AG09309 (cell line): ENCODE data around the gene PSG2.
"Not testable (repeated sequence)": the region's sequence is repeated elsewhere in the genome, so short reads cannot be mapped to it uniquely, and the experiment has no call there.

Source experiments
- DNase-seq: peaks from one replicate; pipeline ENCODE4 v3.0.0-alpha.2; 2010; ENCODE audit warnings: low read depth
- H3K4me3 ChIP-seq: 2 replicates; pipeline ENCODE4 v1.5.1; 2011; ENCODE audit warnings: mild to moderate bottlenecking, low read depth, low read length, moderate library complexity; ENCODE audit not compliant: control insufficient read depth
- CTCF ChIP-seq: IDR thresholded peaks from 2 replicates; pipeline ENCODE4 v1.5.1; 2011; ENCODE audit warnings: mild to moderate bottlenecking, low read depth, low read length, inconsistent platforms; ENCODE audit not compliant: insufficient read depth, control insufficient read depth; ENCODE audit errors: missing control alignments

Gene PSG2

GRCh38 chr19:43105496-43105895 lies 23.0 kb upstream of the PSG2 start:
- H3K4me3 ChIP-seq, result no peak overlapping the region
- TF ChIP-seq CTCF, result no peak
- no peak for DNase-seq

GRCh38 chr19:43104215-43104850 lies 21.8 kb upstream of the PSG2 start:
- H3K4me3 ChIP-seq, result not testable (repeated sequence)
- DNase-seq, result peak; percentile 46
- TF ChIP-seq CTCF, result peak; percentile 66

- no peak overlapping the region for H3K4me3 ChIP-seq
- peak; percentile 25 for TF ChIP-seq CTCF
- DNase-seq, result no peak
Measured at GRCh38 chr19:43101950-43102349, 19.4 kb upstream of the PSG2 start.

GRCh38 chr19:43098416-43098815 lies 15.9 kb upstream of the PSG2 start:
- H3K4me3 ChIP-seq, DNase-seq: not testable (repeated sequence)

GRCh38 chr19:43087702-43088340 lies 5.3 kb upstream of the PSG2 start:
- DNase-seq, H3K4me3 ChIP-seq: not testable (repeated sequence)
- peak; percentile 56 for TF ChIP-seq CTCF

GRCh38 chr19:43085796-43086530 lies 3.5 kb upstream of the PSG2 start:
- DNase-seq, H3K4me3 ChIP-seq: not testable (repeated sequence)

GRCh38 chr19:43084196-43084832 lies 1.8 kb upstream of the PSG2 start:
- not testable (repeated sequence) for DNase-seq, H3K4me3 ChIP-seq
- peak; percentile 58 for TF ChIP-seq CTCF

- not testable (repeated sequence) for H3K4me3 ChIP-seq, DNase-seq
Measured at GRCh38 chr19:43083721-43084120, 1.2 kb upstream of the PSG2 start.
